Measurements from ENCODE around the gene C1orf105.
"Not testable (repeated sequence)": the region's sequence is repeated elsewhere in the genome, so short reads cannot be mapped to it uniquely, and the experiment has no call there.

C1orf105 gene

GRCh38 chr1:172420385-172420784 is at the start of gene C1orf105:
C1orf105 (plus strand) TSS chr1:172420685; CDS start chr1:172420886, 201 bp downstream.
- DNase-seq: no peak

GRCh38 chr1:172371646-172372045 is 48.8 kb upstream of the C1orf105 start:
- not testable (repeated sequence) for DNase-seq

GRCh38 chr1:172373864-172374263 is 46.6 kb upstream of the C1orf105 start:
- DNase-seq: no peak

- DNase-seq: no peak
These were observed 45.3 kb upstream of the C1orf105 start for GRCh38 chr1:172375211-172375631.

GRCh38 chr1:172376431-172376830 is 44.1 kb upstream of the C1orf105 start:
- DNase-seq: no peak

- no peak for DNase-seq
These were observed 42.9 kb upstream of the C1orf105 start for GRCh38 chr1:172377565-172377964.

GRCh38 chr1:172378109-172378760 is 42.2 kb upstream of the C1orf105 start:
- DNase-seq: no peak

- DNase-seq: peak; percentile 7 to 47
These were observed 39.8 kb upstream of the C1orf105 start for GRCh38 chr1:172380441-172381244.

GRCh38 chr1:172381946-172382345 is 38.5 kb upstream of the C1orf105 start:
- no peak for DNase-seq

GRCh38 chr1:172382406-172382805 is 38.1 kb upstream of the C1orf105 start:
- no peak for DNase-seq

- DNase-seq: no peak
These were observed 37.5 kb upstream of the C1orf105 start for GRCh38 chr1:172382990-172383389.

- DNase-seq: no peak
These were observed 36.9 kb upstream of the C1orf105 start for GRCh38 chr1:172383536-172383935.

GRCh38 chr1:172384656-172385055 is 35.8 kb upstream of the C1orf105 start:
- no peak for DNase-seq

- DNase-seq: no peak
These were observed 34.4 kb upstream of the C1orf105 start for GRCh38 chr1:172386046-172386445.

GRCh38 chr1:172388490-172388889 is 32.0 kb upstream of the C1orf105 start:
- no peak for DNase-seq

- no peak for DNase-seq
These were observed 30.2 kb upstream of the C1orf105 start for GRCh38 chr1:172390301-172390682.

GRCh38 chr1:172390683-172391551 is 29.6 kb upstream of the C1orf105 start:
- no peak for DNase-seq

GRCh38 chr1:172391976-172392375 is 28.5 kb upstream of the C1orf105 start:
- DNase-seq: no peak

- no peak for DNase-seq
These were observed 27.1 kb upstream of the C1orf105 start for GRCh38 chr1:172393354-172393753.

- DNase-seq: peak; percentile 58 to 68
These were observed 26.2 kb upstream of the C1orf105 start for GRCh38 chr1:172394141-172394751.

- no peak for DNase-seq
These were observed 25.7 kb upstream of the C1orf105 start for GRCh38 chr1:172394811-172395210.

GRCh38 chr1:172395576-172395975 is 24.9 kb upstream of the C1orf105 start:
- DNase-seq: no peak

GRCh38 chr1:172397221-172397620 is 23.3 kb upstream of the C1orf105 start:
- DNase-seq: no peak
